ENCODE results near the gene KIF23. TPM values are rescaled to one million over a fixed set of nuclear protein-coding genes. Genes with fewer than 3 reads are reported as not detected.
A peak's percentile ranks its signal among the peaks of the same experiment; 100 is the strongest.

Gene KIF23
- total RNA-seq, 1 donor from 2014 or later, result 193 TPM

DNA sequence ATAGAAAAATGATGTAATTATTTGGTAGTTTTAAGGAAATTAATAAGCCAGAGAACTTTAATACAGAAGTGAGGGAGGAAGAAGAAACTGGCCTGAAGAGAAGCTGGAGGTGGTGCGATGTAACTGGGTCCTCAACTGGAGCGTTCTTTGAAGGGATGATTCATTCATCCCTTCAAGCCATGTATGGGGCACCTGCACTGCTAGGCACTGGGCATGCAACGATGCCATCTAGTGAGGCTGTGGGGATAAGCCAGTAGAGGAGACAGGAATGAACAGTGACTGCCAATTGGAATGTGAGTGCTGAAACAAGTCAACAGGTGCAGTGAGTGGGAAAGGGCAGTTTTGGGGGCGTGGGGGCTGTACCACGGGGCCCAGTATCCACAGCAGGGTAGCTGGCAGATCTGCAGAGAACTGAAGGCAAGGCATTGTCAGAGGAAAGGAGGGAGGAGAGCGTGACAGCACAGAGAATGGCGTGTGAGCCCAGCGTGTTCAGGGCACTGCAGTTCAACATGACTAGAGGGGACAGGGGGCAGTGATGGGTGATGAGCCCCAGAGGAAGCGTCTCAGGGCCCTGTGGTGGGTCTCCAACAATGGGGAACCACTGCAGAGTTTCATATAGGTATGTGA, 3.8 kb upstream of the KIF23 start:
- no peaks in the 10 kb centered on the region for H3K36me3 Mint-ChIP-seq
- Histone ChIP-seq H2AFZ (replicated peaks) (no peak overlapping the region), H3K4me1 (no peaks in the 10 kb centered on the region), H3K9ac (no peak overlapping the region), H4K20me1 (ENCODE audit: low read depth) (peaks cover 1% of the 10 kb centered on the region), H3K27me3 (no peaks in the 10 kb centered on the region), H3K4me3 (no peak overlapping the region), H3K4me2 (no peak overlapping the region), H3K79me2 (ENCODE audit: low read depth) (peaks cover 12% of the 10 kb centered on the region), H3K36me3 (no peaks in the 10 kb centered on the region), H3K9me3 (ENCODE audit: low read depth) (no peaks in the 10 kb centered on the region), H3F3A (ENCODE audit: low read depth) (no peaks in the 10 kb centered on the region), H3K27ac (no peak overlapping the region)
- H3K4me3 Mint-ChIP-seq, result no peak overlapping the region
- H3K9me3 Mint-ChIP-seq, result no peaks in the 10 kb centered on the region
- no peaks in the 10 kb centered on the region for H3K27me3 Mint-ChIP-seq (ENCODE audit: insufficient read depth, low read depth)
- H3K27ac Mint-ChIP-seq, result no peak overlapping the region
- TF ChIP-seq EZH2 (IDR thresholded peaks at IDR 0.05), result no peak
- peak; percentile 58 for TF ChIP-seq CTCF (IDR thresholded peaks at IDR 0.05)
- no peak for TF ChIP-seq EZH2phosphoT487 (IDR thresholded peaks at IDR 0.05)
- peaks cover 11% of the 10 kb centered on the region for H3K4me1 Mint-ChIP-seq
- DNase-seq (ENCODE audit: low spot score), result peak; percentile 64

DNA sequence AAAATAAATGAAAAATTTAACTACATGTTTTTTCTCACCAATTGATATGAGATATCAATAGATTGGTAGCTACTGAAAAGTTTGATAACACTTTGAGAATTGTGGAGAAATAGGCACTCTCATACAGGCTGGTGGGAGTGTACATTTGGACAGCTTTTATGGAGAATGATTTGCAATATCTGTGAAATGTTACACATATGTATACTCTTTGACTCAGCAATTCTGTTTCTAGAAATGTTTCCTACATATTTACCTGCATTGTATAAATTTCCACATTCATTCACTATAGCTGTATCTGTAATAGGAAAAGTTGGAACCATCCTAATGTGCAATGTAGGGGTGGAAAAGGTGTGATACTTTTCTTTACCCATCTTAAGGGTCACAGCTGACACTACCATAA, 1.9 kb upstream of the KIF23 start:
- Histone ChIP-seq H3F3A (ENCODE audit: low read depth) (no peaks in the 10 kb centered on the region), H3K27ac (no peak overlapping the region), H3K27me3 (no peaks in the 10 kb centered on the region), H3K9ac (no peak overlapping the region), H3K79me2 (ENCODE audit: low read depth) (peaks cover 31% of the 10 kb centered on the region), H2AFZ (replicated peaks) (no peak overlapping the region), H3K4me3 (no peak overlapping the region), H3K36me3 (peaks cover 7% of the 10 kb centered on the region), H3K9me3 (ENCODE audit: low read depth) (no peaks in the 10 kb centered on the region), H3K4me2 (no peak overlapping the region), H3K4me1 (peaks cover 8% of the 10 kb centered on the region), H4K20me1 (ENCODE audit: low read depth) (peaks cover 17% of the 10 kb centered on the region)
- Mint-ChIP-seq H3K9me3 (no peaks in the 10 kb centered on the region), H3K27me3 (ENCODE audit: insufficient read depth, low read depth) (no peaks in the 10 kb centered on the region), H3K4me1 (peaks cover 25% of the 10 kb centered on the region), H3K4me3 (no peak overlapping the region), H3K36me3 (peaks cover 3% of the 10 kb centered on the region), H3K27ac (no peak overlapping the region)
- no peak for TF ChIP-seq EZH2 (IDR thresholded peaks at IDR 0.05)
- no peak for TF ChIP-seq CTCF (IDR thresholded peaks at IDR 0.05)
- no peak for TF ChIP-seq EZH2phosphoT487 (IDR thresholded peaks at IDR 0.05)
- no peak for DNase-seq (ENCODE audit: low spot score)

GRCh38 chr15:69412701-69413100, 1.4 kb upstream of the KIF23 start:
- no peaks in the 10 kb centered on the region for H3K9me3 Mint-ChIP-seq
- H3K4me1 ChIP-seq, result peaks cover 8% of the 10 kb centered on the region
- H3K9ac ChIP-seq, result no peak overlapping the region
- H3K27me3 Mint-ChIP-seq (ENCODE audit: insufficient read depth, low read depth), result no peaks in the 10 kb centered on the region
- no peak for TF ChIP-seq EZH2 (IDR thresholded peaks at IDR 0.05)
- no peak for TF ChIP-seq EZH2phosphoT487 (IDR thresholded peaks at IDR 0.05)
- no peak for TF ChIP-seq CTCF (IDR thresholded peaks at IDR 0.05)
- H3K4me2 ChIP-seq, result no peak overlapping the region
- no peak overlapping the region for H2AFZ ChIP-seq (replicated peaks)
- peaks cover 11% of the 10 kb centered on the region for H3K36me3 ChIP-seq
- no peaks in the 10 kb centered on the region for H3F3A ChIP-seq (ENCODE audit: low read depth)
- H3K27ac Mint-ChIP-seq, result no peak overlapping the region
- H3K4me3 Mint-ChIP-seq, result peak overlapping the region; percentile 94
- H4K20me1 ChIP-seq (ENCODE audit: low read depth), result peaks cover 21% of the 10 kb centered on the region
- peaks cover 7% of the 10 kb centered on the region for H3K36me3 Mint-ChIP-seq
- H3K27me3 ChIP-seq, result no peaks in the 10 kb centered on the region
- no peak overlapping the region for H3K4me3 ChIP-seq
- no peaks in the 10 kb centered on the region for H3K9me3 ChIP-seq (ENCODE audit: low read depth)
- peaks cover 35% of the 10 kb centered on the region for H3K79me2 ChIP-seq (ENCODE audit: low read depth)
- no peak for DNase-seq (ENCODE audit: low spot score)
- H3K27ac ChIP-seq, result no peak overlapping the region
- peaks cover 28% of the 10 kb centered on the region for H3K4me1 Mint-ChIP-seq
